ENCODE measurements around the gene TM6SF1. TPM values are rescaled to one million over a fixed set of nuclear protein-coding genes. Genes with fewer than 3 reads are reported as not detected.
A peak's percentile ranks its signal among the peaks of the same experiment; 100 is the strongest.

TM6SF1 gene
- total and polyA plus RNA-seq, 2 donors from 2014 or later: 2.6 to 10.4 TPM

DNA sequence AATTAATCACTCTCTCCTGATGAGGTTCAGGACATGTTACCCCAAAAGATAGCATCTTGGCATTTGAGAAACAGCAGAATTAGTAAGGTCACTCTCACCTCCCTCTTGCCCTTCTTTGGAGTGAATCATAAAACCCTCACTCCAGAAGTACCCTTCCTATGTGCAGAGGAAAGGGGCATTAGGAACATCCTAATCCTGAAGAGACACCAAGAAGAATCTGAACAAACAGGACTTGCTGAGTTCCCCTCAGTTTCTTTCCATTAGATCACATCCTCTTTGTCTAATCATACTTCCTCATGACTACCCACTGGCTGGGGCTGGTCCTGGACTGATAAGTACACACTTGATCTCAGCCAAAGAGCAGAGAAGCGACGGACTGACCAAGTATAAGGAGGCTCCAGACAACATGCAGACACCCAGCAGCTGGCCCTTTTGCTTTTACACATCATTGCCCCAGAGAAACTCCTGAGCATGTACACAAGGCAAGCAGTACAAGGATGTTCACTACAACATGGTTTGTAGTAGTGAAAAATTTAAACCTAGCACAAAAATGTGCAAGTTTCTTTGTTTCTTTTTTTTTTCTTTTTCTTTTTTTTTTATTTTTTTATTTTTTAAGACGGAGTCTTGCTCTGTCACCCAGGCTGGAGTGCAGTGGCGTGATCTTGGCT lies 15.0 kb upstream of the TM6SF1 start:
- no peaks in the 10 kb centered on the region for H3K36me3 ChIP-seq (ENCODE audit: control insufficient read depth in 2 of 3, insufficient read depth in 3 of 3, low read length in 3 of 3)
- H3K4me1 ChIP-seq (ENCODE audit: control insufficient read depth in 2 of 3, insufficient read depth in 2 of 3, low read depth in 1 of 3, low read length in 3 of 3): no peaks in the 10 kb centered on the region
- FAIRE-seq (no peak), DNase-seq (no peak)
- TF ChIP-seq, protein P1, sequence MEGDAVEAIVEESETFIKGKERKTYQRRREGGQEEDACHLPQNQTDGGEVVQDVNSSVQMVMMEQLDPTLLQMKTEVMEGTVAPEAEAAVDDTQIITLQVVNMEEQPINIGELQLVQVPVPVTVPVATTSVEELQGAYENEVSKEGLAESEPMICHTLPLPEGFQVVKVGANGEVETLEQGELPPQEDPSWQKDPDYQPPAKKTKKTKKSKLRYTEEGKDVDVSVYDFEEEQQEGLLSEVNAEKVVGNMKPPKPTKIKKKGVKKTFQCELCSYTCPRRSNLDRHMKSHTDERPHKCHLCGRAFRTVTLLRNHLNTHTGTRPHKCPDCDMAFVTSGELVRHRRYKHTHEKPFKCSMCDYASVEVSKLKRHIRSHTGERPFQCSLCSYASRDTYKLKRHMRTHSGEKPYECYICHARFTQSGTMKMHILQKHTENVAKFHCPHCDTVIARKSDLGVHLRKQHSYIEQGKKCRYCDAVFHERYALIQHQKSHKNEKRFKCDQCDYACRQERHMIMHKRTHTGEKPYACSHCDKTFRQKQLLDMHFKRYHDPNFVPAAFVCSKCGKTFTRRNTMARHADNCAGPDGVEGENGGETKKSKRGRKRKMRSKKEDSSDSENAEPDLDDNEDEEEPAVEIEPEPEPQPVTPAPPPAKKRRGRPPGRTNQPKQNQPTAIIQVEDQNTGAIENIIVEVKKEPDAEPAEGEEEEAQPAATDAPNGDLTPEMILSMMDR (IDR thresholded peaks at IDR 0.05; ENCODE audit: borderline replicate concordance, extremely low read depth, insufficient read depth): no peak
- no peaks in the 10 kb centered on the region for H3K9me3 ChIP-seq (ENCODE audit: control insufficient read depth in 2 of 3, insufficient read depth in 1 of 3, low read length in 3 of 3)
- no peak overlapping the region for H3K9ac ChIP-seq (ENCODE audit: low read length in 3 of 3)
- H3K27ac ChIP-seq (ENCODE audit: low read depth in 2 of 2, low read length in 2 of 2): no peak overlapping the region
- intact Hi-C loops (cut with DNase I): no loop called here
- no peak overlapping the region for H3K4me3 ChIP-seq (ENCODE audit: low read length in 3 of 3)
- H3K27me3 ChIP-seq (ENCODE audit: control insufficient read depth, insufficient read depth, low read length): no peaks in the 10 kb centered on the region

- no peak overlapping the region for H3K9ac ChIP-seq (ENCODE audit: low read length in 3 of 3)
- intact Hi-C loops (cut with DNase I): no loop called here
- no peaks in the 10 kb centered on the region for H3K36me3 ChIP-seq (ENCODE audit: control insufficient read depth in 2 of 3, insufficient read depth in 3 of 3, low read length in 3 of 3)
- H3K4me3 ChIP-seq (ENCODE audit: low read length in 3 of 3): no peak overlapping the region
- TF ChIP-seq, protein P1 (IDR thresholded peaks at IDR 0.05; ENCODE audit: borderline replicate concordance, extremely low read depth, insufficient read depth): no peak
- DNase-seq (peak in 1 of 5 donors; percentile 37), FAIRE-seq (no peak)
- peaks cover 0 to 5% (median 0%) of the 10 kb centered on the region in 3 donors for H3K9me3 ChIP-seq (ENCODE audit: control insufficient read depth in 2 of 3, insufficient read depth in 1 of 3, low read length in 3 of 3)
- H3K4me1 ChIP-seq (ENCODE audit: control insufficient read depth in 2 of 3, insufficient read depth in 2 of 3, low read depth in 1 of 3, low read length in 3 of 3): no peaks in the 10 kb centered on the region
- no peaks in the 10 kb centered on the region for H3K27me3 ChIP-seq (ENCODE audit: control insufficient read depth, insufficient read depth, low read length)
- no peak overlapping the region for H3K27ac ChIP-seq (ENCODE audit: low read depth in 2 of 2, low read length in 2 of 2)
Measured at GRCh38 chr15:83094583-83094982, 12.9 kb upstream of the TM6SF1 start.

- Histone ChIP-seq H3K9ac (ENCODE audit: low read length in 3 of 3) (no peak overlapping the region), H3K27me3 (ENCODE audit: control insufficient read depth, insufficient read depth, low read length) (no peaks in the 10 kb centered on the region), H3K36me3 (ENCODE audit: control insufficient read depth in 2 of 3, insufficient read depth in 3 of 3, low read length in 3 of 3) (no peaks in the 10 kb centered on the region), H3K27ac (ENCODE audit: low read depth in 2 of 2, low read length in 2 of 2) (no peak overlapping the region), H3K4me1 (ENCODE audit: control insufficient read depth in 2 of 3, insufficient read depth in 2 of 3, low read depth in 1 of 3, low read length in 3 of 3) (no peaks in the 10 kb centered on the region), H3K9me3 (ENCODE audit: control insufficient read depth in 2 of 3, insufficient read depth in 1 of 3, low read length in 3 of 3) (peaks cover 0 to 5% (median 0%) of the 10 kb centered on the region in 3 donors), H3K4me3 (ENCODE audit: low read length in 3 of 3) (no peak overlapping the region)
- DNase-seq: no peak
- FAIRE-seq: no peak
- intact Hi-C loops (cut with DNase I): no loop called here
- TF ChIP-seq, protein P1 (IDR thresholded peaks at IDR 0.05; ENCODE audit: borderline replicate concordance, extremely low read depth, insufficient read depth): no peak
Measured at GRCh38 chr15:83098079-83098478, 9.4 kb upstream of the TM6SF1 start.
